Measurements from ENCODE around the gene DCUN1D3.
A peak's percentile ranks its signal among the peaks of the same experiment; 100 is the strongest.
"Not testable (repeated sequence)": the region's sequence is repeated elsewhere in the genome, so short reads cannot be mapped to it uniquely, and the experiment has no call there.

The DCUN1D3 gene

GRCh38 chr16:20811889-20812439 is 88.2 kb downstream of the DCUN1D3 start:
- DNase-seq = no peak
- no peaks in the 10 kb centered on the region for H3K27me3 Mint-ChIP-seq
- ATAC-seq = no peak
- no peak overlapping the region for H3K27ac Mint-ChIP-seq
- no peaks in the 10 kb centered on the region for H3K9me3 Mint-ChIP-seq
- H3K4me1 Mint-ChIP-seq = peaks cover 29% of the 10 kb centered on the region
- H3K4me3 Mint-ChIP-seq = no peak overlapping the region

- ATAC-seq = no peak
- Mint-ChIP-seq H3K4me1 (peaks cover 34% of the 10 kb centered on the region), H3K4me3 (peak overlapping the region; percentile 95 to 97), H3K9me3 (no peaks in the 10 kb centered on the region), H3K27me3 (no peaks in the 10 kb centered on the region), H3K27ac (peak overlapping the region; percentile 98 to 99)
- DNase-seq = no peak
Observed at GRCh38 chr16:20807862-20808261, 92.3 kb downstream of the DCUN1D3 start.

DNA sequence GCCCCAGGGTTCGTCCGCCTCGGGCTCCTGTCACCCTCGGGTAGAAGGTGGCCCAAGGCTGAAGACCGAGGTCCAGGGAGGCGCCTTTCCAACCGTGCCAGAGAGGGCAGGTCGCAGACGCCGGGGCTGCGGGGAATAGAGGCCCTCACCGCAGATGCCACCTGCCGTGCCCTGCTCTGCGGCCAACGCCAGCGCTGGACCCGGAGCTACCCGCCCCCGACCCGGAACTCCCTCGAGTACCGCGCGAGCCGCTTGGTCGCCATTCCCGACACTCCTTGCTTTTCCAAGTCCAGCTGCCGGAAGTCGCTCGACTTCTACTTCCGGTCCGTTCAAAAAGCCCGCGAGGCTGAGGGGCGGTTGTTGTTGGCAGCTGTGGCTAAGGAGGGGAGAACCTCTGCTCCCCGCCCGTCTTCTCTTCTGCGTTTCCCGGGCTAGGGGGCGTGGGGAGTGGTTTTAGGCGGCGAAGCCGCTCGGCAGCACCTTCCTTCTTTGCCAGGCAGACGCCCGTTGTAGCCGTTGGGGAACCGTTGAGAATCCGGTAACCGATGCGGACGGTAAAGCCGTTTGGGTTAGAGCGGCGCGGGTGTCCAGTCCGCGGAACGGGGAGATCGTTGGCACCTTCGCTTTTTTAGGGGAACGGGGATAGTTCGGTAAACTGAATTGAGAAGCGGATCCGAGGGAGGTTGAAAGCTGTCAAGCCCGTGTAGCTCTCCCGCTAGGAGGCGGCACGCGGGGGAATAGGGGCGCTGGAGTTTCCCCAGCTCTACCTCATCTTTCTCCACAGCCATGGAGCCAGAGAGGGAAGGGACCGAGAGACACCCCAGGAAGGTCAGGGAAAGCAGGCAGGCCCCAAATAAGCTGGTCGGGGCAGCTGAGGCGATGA is 93.7 kb downstream of the DCUN1D3 start, which contains the start of the genes ERI2 and REXO5:
ERI2 (minus strand) TSS at position 305 of the 883 bp plus-strand sequence; CDS start at position 263, 42 bp downstream.
REXO5 (plus strand) TSS at position 360 of the 883 bp plus-strand sequence; CDS start at position 787, 427 bp downstream.
- H3K4me1 Mint-ChIP-seq = peaks cover 34% of the 10 kb centered on the region
- ATAC-seq (peak; percentile 94), DNase-seq (peak; percentile 69 to 78)
- H3K9me3 Mint-ChIP-seq = no peaks in the 10 kb centered on the region
- H3K4me3 Mint-ChIP-seq = peak within 1 kb of the TSS; percentile 95 to 97
- peak within 1 kb of the TSS; percentile 98 to 99 for H3K27ac Mint-ChIP-seq
- H3K27me3 Mint-ChIP-seq = no peaks in the 10 kb centered on the region

DNA sequence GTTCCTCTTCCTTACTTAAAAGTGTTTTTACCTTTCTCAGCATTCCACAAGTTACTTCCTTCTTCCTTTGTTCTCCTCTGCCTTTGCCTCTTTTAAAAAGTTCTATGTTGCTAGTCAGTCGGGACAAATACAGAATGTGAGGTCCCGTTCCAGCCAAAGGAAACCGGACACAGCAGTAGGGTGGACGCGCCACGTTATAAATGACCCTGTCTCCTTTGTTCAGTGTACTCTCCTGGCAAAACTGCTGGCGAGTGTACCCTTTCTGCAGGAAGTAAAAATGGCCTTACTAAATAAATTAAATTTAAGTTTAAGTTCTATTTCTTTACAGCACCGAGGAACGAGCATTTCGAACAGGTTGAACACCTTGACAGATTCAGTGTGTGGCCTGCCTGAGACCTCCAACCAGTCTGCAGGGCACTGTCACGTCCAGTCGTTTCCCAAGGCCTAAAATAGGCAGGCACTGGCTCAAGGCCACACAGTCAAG is 94.4 kb downstream of the DCUN1D3 start:
- H3K9me3 Mint-ChIP-seq, H3K27me3 Mint-ChIP-seq, DNase-seq: not testable (repeated sequence)
- peak overlapping the region; percentile 98 to 99 for H3K27ac Mint-ChIP-seq
- peak; percentile 56 for ATAC-seq
- peak overlapping the region; percentile 95 to 97 for H3K4me3 Mint-ChIP-seq
- peaks cover 29% of the 10 kb centered on the region for H3K4me1 Mint-ChIP-seq

Measured in stimulated activated naive CD8-positive, alpha-beta T cell treated with anti-CD3 and anti-CD28 coated beads, Interleukin-15, amount 100 ng/mL, for 72 hours (primary cell).